ENCODE results near the gene ASPSCR1. TPM values are rescaled to one million over a fixed set of nuclear protein-coding genes. Genes with fewer than 3 reads are reported as not detected.

The ASPSCR1 gene
- total and polyA plus RNA-seq, 9 of the 15 experiments (the other 6 are each of a cell fraction or from before 2014, with no cell fraction given) = 0.90 to 36.9 (median 11.6) TPM

- no peak for TF ChIP-seq GTF2F1 (IDR thresholded peaks at IDR 0.05; ENCODE audit: low read depth, low read length)
- no peak for TF ChIP-seq HMG20B (CRISPR knock-in tag; IDR thresholded peaks at IDR 0.05)
- no peak for TF ChIP-seq GTF3C2 (IDR thresholded peaks at IDR 0.05; ENCODE audit: borderline replicate concordance, extremely low read depth, insufficient read length)
- TF ChIP-seq SMARCE1 (IDR thresholded peaks at IDR 0.05) = no peak
- TF ChIP-seq DPF2 (IDR thresholded peaks at IDR 0.05) = peak; percentile 20; the same call in 1 of the 2 replicates
- no peak for TF ChIP-seq ZBED1 (IDR thresholded peaks at IDR 0.05)
- TF ChIP-seq NFXL1 (CRISPR knock-in tag; IDR thresholded peaks at IDR 0.05) = no peak
- TF ChIP-seq ARID1B (IDR thresholded peaks at IDR 0.05) = no peak; the same call in 1 of the 2 replicates
- TF ChIP-seq SMARCC2 (IDR thresholded peaks at IDR 0.05; ENCODE audit: low read depth) = no peak
- no peak for TF ChIP-seq PYGO2 (tag; IDR thresholded peaks at IDR 0.05)
- no peak for TF ChIP-seq ARID3A (IDR thresholded peaks at IDR 0.05; ENCODE audit: borderline replicate concordance, low read depth, low read length)
- TF ChIP-seq ILK (tag; IDR thresholded peaks at IDR 0.05; ENCODE audit: borderline replicate concordance, low read depth) = no peak
- no peak for TF ChIP-seq PPARD (CRISPR knock-in tag; IDR thresholded peaks at IDR 0.05)
- TF ChIP-seq PTRF (tag; IDR thresholded peaks at IDR 0.05) = no peak
- no peak for TF ChIP-seq NCOA4 (IDR thresholded peaks at IDR 0.05; ENCODE audit: partially characterized antibody)
- TF ChIP-seq ZNF407 (IDR thresholded peaks at IDR 0.05; ENCODE audit: low read depth) = no peak
Measured at GRCh38 chr17:81976332-81977210, 858 bp upstream of the ASPSCR1 start (continued).

Measured in K562 (cell line).